Cardiac muscle cell (in vitro differentiated cells and primary cell): ENCODE measurements around the gene KCNJ10. TPM values are rescaled to one million over a fixed set of nuclear protein-coding genes. Genes with fewer than 3 reads are reported as not detected.

Experiments used
- DNase-seq, 2 donors: peaks; one replicate each; pipeline versions ENCODE4 v3.0.0 to v3.0.0-alpha.2; 2010 to 2017; ENCODE audit warnings: low read depth in 1 of 2, low spot score in 1 of 2
- H3K27ac ChIP-seq: fragments of 200-600 bp; sonication (generic); 2 replicates; pipeline ENCODE4 v1.5.1; 2016
- H3K27me3 ChIP-seq: fragments of 200-600 bp; sonication (generic); 2 replicates; pipeline ENCODE4 v1.6.0; 2016; ENCODE audit warnings: control low read depth
- H3K36me3 ChIP-seq: fragments of 200-600 bp; sonication (generic); 2 replicates; pipeline ENCODE4 v1.5.1; 2016; ENCODE audit warnings: control low read depth
- H3K4me1 ChIP-seq: fragments of 200-600 bp; sonication (generic); 2 replicates; pipeline ENCODE4 v1.8.1; 2017; ENCODE audit warnings: low read depth, mild to moderate bottlenecking, mixed run types
- H3K4me3 ChIP-seq: fragments of 200-600 bp; sonication (generic); 2 replicates; pipeline ENCODE4 v1.5.1; 2016; ENCODE audit warnings: mild to moderate bottlenecking
- H3K9me3 ChIP-seq: fragments of 200-600 bp; sonication (generic); 2 replicates; pipeline ENCODE4 v1.5.1; 2017; ENCODE audit warnings: low read depth, mild to moderate bottlenecking, control low read depth
- CTCF ChIP-seq: IDR thresholded peaks from 2 replicates; pipeline ENCODE4 v1.5.1; 2012; ENCODE audit warnings: low read depth, mild to moderate bottlenecking, low read length
- polyA plus RNA-seq: library from polyadenylated mRNA; unstranded; fragments of >200 nt; fragmentation: Nextera tagmentation; extraction: Ambion mirVana; gene quantifications from 2 replicates; pipeline ENCODE4 v1.2.1, GENCODE V29; 2016
- total RNA-seq: library from RNA; depleted of rRNA; stranded (reverse); fragments of >200 nt; gene quantifications from 2 replicates; pipeline ENCODE4 v1.2.3, GENCODE V29; 2016

Gene KCNJ10
- total and polyA plus RNA-seq, 2 experiments from 2014 or later, result 0.35 to 0.42 TPM

DNA sequence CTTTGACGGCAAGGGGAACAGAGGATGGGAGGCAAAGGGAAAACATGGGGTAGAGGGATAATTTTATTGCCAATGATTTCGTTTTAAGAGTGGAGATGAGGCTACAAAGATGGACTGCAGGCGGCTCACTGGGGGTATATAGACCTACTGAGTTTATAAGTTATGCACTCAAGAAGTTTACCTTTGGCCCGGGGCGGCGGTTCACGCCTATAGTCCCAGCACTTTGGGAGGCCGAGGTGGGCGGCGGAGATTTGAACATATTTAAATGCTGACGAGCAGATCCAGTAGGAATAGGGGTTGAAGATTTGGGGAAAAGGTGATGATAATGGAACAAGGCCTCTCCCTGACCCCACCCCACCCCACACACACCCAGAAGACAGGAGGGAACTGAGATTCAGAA, 107.8 kb downstream of the KCNJ10 start:
- DNase-seq, result no peak
- H3K9me3 ChIP-seq, result no peaks in the 10 kb centered on the region
- H3K27ac ChIP-seq, result no peak overlapping the region
- H3K4me1 ChIP-seq, result no peaks in the 10 kb centered on the region
- H3K27me3 ChIP-seq, result peaks cover 2% of the 10 kb centered on the region
- H3K36me3 ChIP-seq, result no peaks in the 10 kb centered on the region
- no peak overlapping the region for H3K4me3 ChIP-seq
- TF ChIP-seq CTCF, result no peak

DNA sequence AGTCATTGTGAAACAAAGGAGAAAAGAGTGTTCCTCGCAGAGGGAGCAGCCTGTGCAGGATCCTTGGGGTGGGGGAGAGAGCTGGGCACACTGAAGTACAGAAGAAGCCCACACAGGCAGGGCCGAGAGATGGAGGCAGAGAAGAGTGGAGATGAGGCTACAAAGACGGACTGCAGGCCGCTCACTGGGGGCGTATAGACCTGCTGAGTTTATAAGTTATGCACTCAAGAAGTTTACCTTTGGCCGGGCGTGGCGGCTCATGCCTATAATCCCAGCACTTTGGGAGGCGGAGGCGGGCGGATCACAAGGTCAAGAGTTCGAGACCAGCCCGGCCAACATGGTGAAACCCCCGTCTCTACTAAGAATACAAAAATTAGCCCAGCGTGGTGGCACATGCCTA, 108.3 kb downstream of the KCNJ10 start:
- Histone ChIP-seq H3K36me3 (no peaks in the 10 kb centered on the region), H3K27ac (no peak overlapping the region), H3K4me3 (no peak overlapping the region), H3K9me3 (no peaks in the 10 kb centered on the region), H3K27me3 (peaks cover 2% of the 10 kb centered on the region), H3K4me1 (no peaks in the 10 kb centered on the region)
- DNase-seq, result no peak
- no peak for TF ChIP-seq CTCF

- Histone ChIP-seq H3K4me1 (no peaks in the 10 kb centered on the region), H3K9me3 (no peaks in the 10 kb centered on the region), H3K4me3 (no peak overlapping the region), H3K27ac (no peak overlapping the region), H3K36me3 (no peaks in the 10 kb centered on the region), H3K27me3 (no peaks in the 10 kb centered on the region)
- no peak for TF ChIP-seq CTCF
- peak in 1 of 2 donors; percentile 89 for DNase-seq
These were observed 109.1 kb downstream of the KCNJ10 start for GRCh38 chr1:159960721-159961381.

- no peaks in the 10 kb centered on the region for H3K27me3 ChIP-seq
- no peaks in the 10 kb centered on the region for H3K9me3 ChIP-seq
- H3K36me3 ChIP-seq, result no peaks in the 10 kb centered on the region
- no peak for TF ChIP-seq CTCF
- DNase-seq, result no peak
- no peaks in the 10 kb centered on the region for H3K4me1 ChIP-seq
- no peak overlapping the region for H3K27ac ChIP-seq
- no peak overlapping the region for H3K4me3 ChIP-seq
These were observed 110.5 kb downstream of the KCNJ10 start for GRCh38 chr1:159959451-159959850.

GRCh38 chr1:159958719-159959380, 111.1 kb downstream of the KCNJ10 start:
- no peak for TF ChIP-seq CTCF
- no peaks in the 10 kb centered on the region for H3K4me1 ChIP-seq
- no peak overlapping the region for H3K27ac ChIP-seq
- no peaks in the 10 kb centered on the region for H3K36me3 ChIP-seq
- no peaks in the 10 kb centered on the region for H3K27me3 ChIP-seq
- H3K4me3 ChIP-seq, result no peak overlapping the region
- no peaks in the 10 kb centered on the region for H3K9me3 ChIP-seq
- DNase-seq, result no peak
